IMR-90 (cell line): ENCODE data around the gene DYSF.

Experiments used
- BHLHE40 ChIP-seq: fragments of 150-350 bp; IDR thresholded peaks from 2 replicates; pipeline ENCODE4 v1.6.1; 2016; ENCODE audit warnings: mild to moderate bottlenecking, low read depth, low read length
- CHD1 ChIP-seq: IDR thresholded peaks from 2 replicates; pipeline ENCODE4 v1.6.1; 2012; ENCODE audit warnings: low read depth, low read length, improper control_type of control experiment
- MXI1 ChIP-seq: IDR thresholded peaks from 2 replicates; pipeline ENCODE4 v1.6.1; 2012; ENCODE audit warnings: low read depth, mild to moderate bottlenecking, low read length, moderate library complexity, borderline replicate concordance
- NFE2L2 ChIP-seq: fragments of 150-350 bp; IDR thresholded peaks from 2 replicates; pipeline ENCODE4 v1.6.1; 2016; ENCODE audit warnings: low read depth, mild to moderate bottlenecking, low read length
- POLR2A ChIP-seq: IDR thresholded peaks from 2 replicates; pipeline ENCODE4 v1.6.1; 2012; ENCODE audit warnings: mild to moderate bottlenecking, low read depth, low read length
- RCOR1 ChIP-seq: IDR thresholded peaks from 2 replicates; pipeline ENCODE4 v1.6.1; 2012; ENCODE audit warnings: mild to moderate bottlenecking, low read length, improper control_type of control experiment; ENCODE audit not compliant: insufficient replicate concordance
- RFX5 ChIP-seq: IDR thresholded peaks from 2 replicates; pipeline ENCODE4 v1.8.0; 2012; ENCODE audit warnings: low read depth, mild to moderate bottlenecking, low read length, moderate library complexity
- TF ChIP-seq, protein P1 (sequence below): conservative IDR thresholded peaks from 2 replicates; pipeline ENCODE4 v1.5.1; 2012; ENCODE audit warnings: mild to moderate bottlenecking, low read depth, low read length, improper control_type of control experiment

DNA sequence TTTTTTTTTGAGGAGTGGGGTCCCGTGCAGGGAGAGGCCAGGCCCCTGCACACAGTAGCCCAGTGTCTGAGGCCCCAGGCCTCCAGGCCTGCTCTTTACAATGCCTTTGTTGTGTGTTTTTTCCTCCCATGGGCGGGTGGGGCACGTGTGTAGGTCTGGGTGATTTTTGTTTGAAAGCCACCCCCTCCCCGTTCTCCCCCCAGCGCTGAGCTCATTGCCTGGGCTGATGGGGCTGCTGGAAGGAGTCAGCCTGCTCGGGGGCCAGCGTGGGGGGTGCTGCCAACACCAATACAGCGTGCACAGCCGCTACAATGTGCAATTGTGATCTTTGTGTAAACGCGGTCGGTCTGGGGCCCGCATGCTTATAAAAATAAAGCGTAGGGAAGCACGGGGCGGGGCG lies 142.7 kb downstream of the DYSF start:
- TF ChIP-seq MXI1, result no peak
- TF ChIP-seq, protein P1, sequence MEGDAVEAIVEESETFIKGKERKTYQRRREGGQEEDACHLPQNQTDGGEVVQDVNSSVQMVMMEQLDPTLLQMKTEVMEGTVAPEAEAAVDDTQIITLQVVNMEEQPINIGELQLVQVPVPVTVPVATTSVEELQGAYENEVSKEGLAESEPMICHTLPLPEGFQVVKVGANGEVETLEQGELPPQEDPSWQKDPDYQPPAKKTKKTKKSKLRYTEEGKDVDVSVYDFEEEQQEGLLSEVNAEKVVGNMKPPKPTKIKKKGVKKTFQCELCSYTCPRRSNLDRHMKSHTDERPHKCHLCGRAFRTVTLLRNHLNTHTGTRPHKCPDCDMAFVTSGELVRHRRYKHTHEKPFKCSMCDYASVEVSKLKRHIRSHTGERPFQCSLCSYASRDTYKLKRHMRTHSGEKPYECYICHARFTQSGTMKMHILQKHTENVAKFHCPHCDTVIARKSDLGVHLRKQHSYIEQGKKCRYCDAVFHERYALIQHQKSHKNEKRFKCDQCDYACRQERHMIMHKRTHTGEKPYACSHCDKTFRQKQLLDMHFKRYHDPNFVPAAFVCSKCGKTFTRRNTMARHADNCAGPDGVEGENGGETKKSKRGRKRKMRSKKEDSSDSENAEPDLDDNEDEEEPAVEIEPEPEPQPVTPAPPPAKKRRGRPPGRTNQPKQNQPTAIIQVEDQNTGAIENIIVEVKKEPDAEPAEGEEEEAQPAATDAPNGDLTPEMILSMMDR, result no peak
- no peak for TF ChIP-seq NFE2L2
- no peak for TF ChIP-seq BHLHE40
- no peak for TF ChIP-seq RFX5
- TF ChIP-seq POLR2A, result no peak
- TF ChIP-seq RCOR1, result no peak
- no peak for TF ChIP-seq CHD1
